Cardiac septum (tissue), 1 donor: Measurements from ENCODE around the gene MED15. TPM values are rescaled to one million over a fixed set of nuclear protein-coding genes. Genes with fewer than 3 reads are reported as not detected.
"Not testable (repeated sequence)": the region's sequence is repeated elsewhere in the genome, so short reads cannot be mapped to it uniquely, and the experiment has no call there.

ENCODE experiments used
- DNase-seq: peaks from one replicate; pipeline ENCODE4 v3.0.0-alpha.2; 2020; ENCODE audit warnings: low spot score
- intact Hi-C: fragments of 100-400 bp; cut with DNase I; formaldehyde crosslinking; loops from one replicate; pipeline ENCODE4 v1.14.0; 2022
- total RNA-seq: library from RNA; stranded (reverse); fragmentation: NEBNext Ultra II Directional; extraction: Animal tissue kit (Norgen Biotek cat#: 25700); gene quantifications from one replicate; pipeline ENCODE4 v1.2.1, GENCODE V29; 2021
- donor health status: DM: no; HTN: no; CAD: no.

Gene MED15
- total RNA-seq, 1 donor from 2014 or later, result 43.9 TPM

- not testable (repeated sequence) for DNase-seq
- intact Hi-C loops, result loop anchor here (5.0 kb wide), 1 partner anchor 44 kb away; no protein-coding TSS in a partner anchor
Measured at GRCh38 chr22:20508067-20508755, 801 bp downstream of the MED15 start.

DNA sequence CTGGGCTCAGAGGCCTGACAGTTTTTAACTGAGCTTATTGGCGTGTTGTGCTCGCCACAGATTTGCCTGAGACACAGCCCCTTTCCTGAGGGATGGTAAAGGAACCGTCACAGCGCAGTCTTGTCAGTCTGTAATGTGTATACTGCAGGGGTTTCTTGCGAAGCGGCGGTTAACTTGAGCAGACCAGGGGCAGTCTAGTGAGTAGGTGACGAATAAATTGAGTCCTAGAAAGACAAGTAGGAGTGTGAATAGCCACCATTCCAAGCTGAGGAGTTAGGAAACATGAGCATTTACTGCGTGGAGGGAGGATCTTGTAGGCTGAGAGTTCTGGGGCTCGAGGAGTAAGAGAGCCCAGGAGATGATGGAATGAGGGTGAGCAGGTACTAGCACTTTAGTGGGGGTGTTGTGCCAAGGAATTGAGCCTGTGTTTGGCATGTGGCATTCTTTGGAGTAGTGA lies 1.4 kb downstream of the MED15 start:
- intact Hi-C loops, result loop anchor here (5.0 kb wide), 1 partner anchor 43 kb away; no protein-coding TSS in a partner anchor
- DNase-seq, result no peak

DNA sequence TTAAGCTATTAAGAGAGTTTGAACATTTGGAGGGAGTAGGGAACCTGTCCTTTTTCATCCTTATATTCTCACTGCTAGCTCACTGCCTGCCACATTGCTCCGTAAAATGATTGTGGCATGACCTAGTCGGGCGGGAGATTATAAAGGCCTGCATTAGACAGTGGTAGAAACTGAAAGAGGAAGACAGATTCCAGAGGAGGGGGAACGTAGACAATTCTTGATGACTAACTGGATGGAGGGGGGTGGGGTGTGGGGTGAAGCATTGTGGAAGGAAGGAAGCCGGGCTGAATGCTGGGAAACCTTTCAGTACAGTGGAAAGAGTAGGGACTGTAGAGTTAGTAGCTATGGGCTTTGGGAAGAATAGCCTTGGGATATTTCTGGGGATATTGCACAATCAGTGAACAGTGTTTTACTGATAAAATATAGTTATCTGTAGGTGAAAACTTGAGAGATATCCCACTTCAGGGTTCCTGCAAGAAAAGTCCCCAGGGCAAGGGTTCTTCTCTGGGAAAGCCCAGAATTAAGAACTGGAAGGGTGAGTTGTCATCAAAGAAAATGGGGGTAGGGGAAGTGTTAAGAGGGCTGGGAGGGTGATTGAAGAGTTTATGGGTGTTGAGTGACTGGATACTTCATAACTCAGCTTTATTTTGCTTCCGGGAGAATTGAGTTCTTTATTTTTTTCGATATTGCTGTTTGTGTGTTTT lies 2.1 kb downstream of the MED15 start:
- intact Hi-C loops, result loop anchor here (5.0 kb wide), 1 partner anchor 43 kb away; no protein-coding TSS in a partner anchor
- peak; percentile 89 for DNase-seq

- DNase-seq, result no peak
Measured at GRCh38 chr22:20510811-20511577, 3.6 kb downstream of the MED15 start.

GRCh38 chr22:20511578-20512229 lies 4.3 kb downstream of the MED15 start:
- DNase-seq, result no peak
- intact Hi-C loops, result no loop called here

More at GRCh38 chr22:20510811-20511577, 3.6 kb downstream of the MED15 start:
- intact Hi-C loops, result no loop called here

- intact Hi-C loops, result no loop called here
- DNase-seq, result no peak
Measured at GRCh38 chr22:20514658-20515406, 7.4 kb downstream of the MED15 start.

- intact Hi-C loops, result no loop called here
Measured at GRCh38 chr22:20516399-20516798, 9.0 kb downstream of the MED15 start.

GRCh38 chr22:20517422-20517821 lies 10.0 kb downstream of the MED15 start:
- intact Hi-C loops, result no loop called here
- no peak for DNase-seq

More at GRCh38 chr22:20516399-20516798, 9.0 kb downstream of the MED15 start:
- DNase-seq, result no peak

GRCh38 chr22:20517841-20518592 lies 10.6 kb downstream of the MED15 start:
- intact Hi-C loops, result no loop called here
- DNase-seq, result no peak

- intact Hi-C loops, result no loop called here
- no peak for DNase-seq
Measured at GRCh38 chr22:20519558-20519957, 12.1 kb downstream of the MED15 start.

GRCh38 chr22:20520093-20520511 lies 12.7 kb downstream of the MED15 start:
- intact Hi-C loops, result no loop called here
- no peak for DNase-seq

DNA sequence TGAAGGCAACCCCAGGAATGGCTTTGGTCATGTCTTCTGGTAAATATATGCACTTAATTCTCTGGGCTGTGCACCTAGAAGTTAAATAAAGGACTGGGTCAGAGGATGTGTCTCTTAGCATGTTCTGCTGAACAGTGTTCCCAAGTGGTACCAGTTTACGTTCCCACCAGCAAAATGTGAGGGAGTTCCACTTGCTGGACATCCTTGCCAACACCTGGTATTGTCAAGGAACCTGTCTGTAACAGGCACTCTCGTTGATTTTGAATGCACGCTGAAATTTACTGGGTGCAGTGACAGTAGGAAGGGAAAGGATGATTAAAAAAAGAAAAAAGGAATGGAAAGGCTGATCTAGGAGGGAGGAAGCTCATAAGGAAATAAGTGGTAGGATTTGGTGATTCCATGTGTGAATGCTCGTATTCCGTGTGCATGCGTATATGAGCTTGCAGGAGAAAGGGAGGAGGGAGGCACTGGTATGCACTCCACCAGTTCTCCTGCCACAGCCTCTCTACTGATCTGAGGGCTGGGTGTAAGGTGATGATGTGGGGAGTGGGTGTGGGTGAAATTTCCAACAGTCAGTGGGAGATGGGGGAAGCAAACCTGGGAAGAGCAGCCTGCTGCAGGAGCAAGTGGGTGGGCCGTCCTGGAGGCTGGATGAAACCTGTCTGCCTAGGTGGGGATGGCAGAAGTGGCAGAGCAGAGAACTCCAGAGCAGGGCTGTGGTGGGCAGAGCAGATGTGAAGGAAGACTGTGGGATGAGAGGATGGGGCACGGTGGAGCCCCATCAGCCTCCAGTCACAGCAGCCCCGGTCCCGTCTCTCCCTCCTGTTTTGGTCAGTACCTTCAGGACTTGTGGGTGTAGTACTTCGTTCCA lies 15.0 kb downstream of the MED15 start:
- DNase-seq, result no peak
- intact Hi-C loops, result no loop called here

GRCh38 chr22:20523086-20523983 lies 15.9 kb downstream of the MED15 start:
- intact Hi-C loops, result no loop called here
- no peak for DNase-seq

GRCh38 chr22:20524004-20524481 lies 16.6 kb downstream of the MED15 start:
- intact Hi-C loops, result no loop called here
- DNase-seq, result no peak

GRCh38 chr22:20525048-20525447 lies 17.6 kb downstream of the MED15 start:
- intact Hi-C loops, result no loop called here
- no peak for DNase-seq

DNA sequence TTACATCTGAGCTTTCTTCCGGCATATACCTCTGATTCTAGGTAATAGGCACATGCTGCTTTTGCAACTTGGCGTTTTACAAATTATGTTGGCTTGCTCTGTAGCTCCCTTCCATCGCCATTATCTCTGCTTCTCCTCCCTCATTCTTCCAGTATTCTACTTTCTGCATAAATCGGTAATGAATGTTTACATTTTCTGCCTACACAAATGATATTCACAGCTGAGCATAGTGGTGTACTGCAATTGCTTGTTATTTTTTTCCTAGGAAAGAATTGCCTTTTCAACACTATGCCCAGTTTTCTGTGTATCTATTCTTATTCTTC lies 18.9 kb downstream of the MED15 start:
- no peak for DNase-seq
- intact Hi-C loops, result no loop called here
